GM12878 (cell line): Measurements from ENCODE around the gene SSBP4. TPM values are rescaled to one million over a fixed set of nuclear protein-coding genes. Genes with fewer than 3 reads are reported as not detected.

ENCODE experiments used
- CBX3 ChIP-seq: fragments of 200-600 bp; sonication (generic); IDR thresholded peaks from 2 replicates; pipeline ENCODE4 v1.6.1; 2016; ENCODE audit warnings: low read depth, borderline replicate concordance
- DPF2 ChIP-seq: fragments of 450-650 bp; IDR thresholded peaks from 2 replicates; pipeline ENCODE4 v1.6.1; 2017; ENCODE audit warnings: mild to moderate bottlenecking
- EED ChIP-seq: sonication (generic); IDR thresholded peaks from 2 replicates; pipeline ENCODE4 v1.6.1; 2016; ENCODE audit warnings: antibody characterized with exemption, low read depth
- ELK1 ChIP-seq: IDR thresholded peaks from 2 replicates; pipeline ENCODE4 v1.6.1; 2012; ENCODE audit warnings: low read depth, low read length, improper control_type of control experiment
- MLLT1 ChIP-seq: fragments of 450-650 bp; IDR thresholded peaks from 2 replicates; pipeline ENCODE4 v1.6.1; 2016; ENCODE audit warnings: mild to moderate bottlenecking
- MYB ChIP-seq: fragments of 150-350 bp; IDR thresholded peaks from 2 replicates; pipeline ENCODE4 v1.6.1; 2014; ENCODE audit warnings: mild to moderate bottlenecking, low read depth, low read length, borderline replicate concordance
- NFXL1 ChIP-seq: fragments of 450-650 bp; IDR thresholded peaks from 2 replicates; pipeline ENCODE4 v1.6.1; 2017; ENCODE audit warnings: antibody characterized with exemption, mild to moderate bottlenecking, borderline replicate concordance
- NFYA ChIP-seq: IDR thresholded peaks from 2 replicates; pipeline ENCODE4 v1.6.1; 2011; ENCODE audit warnings: low read depth, mild to moderate bottlenecking, low read length, improper control_type of control experiment, borderline replicate concordance
- PAX8 ChIP-seq: fragments of 450-650 bp; IDR thresholded peaks from 2 replicates; pipeline ENCODE4 v1.6.1; 2017; ENCODE audit warnings: mild to moderate bottlenecking, moderate library complexity
- SREBF1 ChIP-seq: IDR thresholded peaks from 2 replicates; pipeline ENCODE4 v1.6.1; 2012; ENCODE audit warnings: mild to moderate bottlenecking, low read length
- SUPT20H ChIP-seq: IDR thresholded peaks from 2 replicates; pipeline ENCODE4 v1.6.1; 2011; ENCODE audit warnings: low read depth, mild to moderate bottlenecking, low read length, moderate library complexity, borderline replicate concordance; ENCODE audit not compliant: control insufficient read depth
- ZBTB11 ChIP-seq: fragments of 450-650 bp; formaldehyde crosslinking; IDR thresholded peaks from 2 replicates; pipeline ENCODE4 v1.5.0; 2022; ENCODE audit warnings: mild to moderate bottlenecking, missing genetic modification characterization
- ZBTB4 ChIP-seq: fragments of 450-650 bp; formaldehyde crosslinking; IDR thresholded peaks from 2 replicates; pipeline ENCODE4 v1.4.0; 2022; ENCODE audit warnings: mild to moderate bottlenecking, moderate library complexity
- polyA plus RNA-seq, 11 experiments: library from polyadenylated mRNA; depleted of rRNA in 4 of 11; unstranded in 6 of 11; stranded (reverse) in 5 of 11; fragments of >200 nt; fragmentation: Nextera tagmentation in 4 of 11; fragmentation: Illumina TruSeq in 1 of 11; extraction: Ambion mirVana in 4 of 11; extraction: Trizol in 1 of 11; gene quantifications; 1 replicate in 1 of 11; 2 replicates in 10 of 11; pipeline versions ENCODE4 v1.2.1 to v1.2.3, GENCODE V29; 2011 to 2016; ENCODE audit warnings: inconsistent platforms in 2 of 11, missing spikeins in 2 of 11, low read depth in 1 of 11
- total RNA-seq, 4 experiments: library from RNA; depleted of rRNA in 3 of 4; stranded (reverse); fragments of >200 nt in 3 of 4; fragmentation: Illumina TruSeq in 1 of 4; extraction: Trizol in 1 of 4; gene quantifications; 2 replicates each; pipeline versions ENCODE4 v1.2.1 to v1.2.3, GENCODE V29; 2013 to 2021
- TF ChIP-seq, protein P1 (sequence below): fragments of 450-650 bp; IDR thresholded peaks from 2 replicates; pipeline ENCODE4 v1.6.1; 2018; ENCODE audit warnings: mild to moderate bottlenecking, low read depth, moderate library complexity; ENCODE audit not compliant: partially characterized antibody
- TF ChIP-seq, protein P2 (sequence below): IDR thresholded peaks from 2 replicates; pipeline ENCODE4 v1.6.1; 2011; ENCODE audit warnings: borderline replicate concordance, low read depth, mild to moderate bottlenecking, moderate library complexity, low read length; ENCODE audit not compliant: insufficient read depth, poor library complexity, severe bottlenecking

The SSBP4 gene
- total and polyA plus RNA-seq, 10 of the 15 experiments (the other 5 are each of a cell fraction or from before 2014, with no cell fraction given), result 0.37 to 150 (median 38.9) TPM

GRCh38 chr19:18415178-18415867, 3.9 kb upstream of the SSBP4 start (continued):
- TF ChIP-seq ZBTB4 (CRISPR knock-in tag) (no peak), SREBF1 (no peak), DPF2 (peak; percentile 58; the same call in 1 of the 2 replicates), NFXL1 (peak; percentile 96), NFYA (no peak), ZBTB11 (no peak), ELK1 (no peak), CBX3 (no peak), PAX8 (no peak), SUPT20H (no peak), EED (peak; percentile 77; the same call in 1 of the 2 replicates), MLLT1 (no peak), MYB (no peak)
- TF ChIP-seq, protein P1, sequence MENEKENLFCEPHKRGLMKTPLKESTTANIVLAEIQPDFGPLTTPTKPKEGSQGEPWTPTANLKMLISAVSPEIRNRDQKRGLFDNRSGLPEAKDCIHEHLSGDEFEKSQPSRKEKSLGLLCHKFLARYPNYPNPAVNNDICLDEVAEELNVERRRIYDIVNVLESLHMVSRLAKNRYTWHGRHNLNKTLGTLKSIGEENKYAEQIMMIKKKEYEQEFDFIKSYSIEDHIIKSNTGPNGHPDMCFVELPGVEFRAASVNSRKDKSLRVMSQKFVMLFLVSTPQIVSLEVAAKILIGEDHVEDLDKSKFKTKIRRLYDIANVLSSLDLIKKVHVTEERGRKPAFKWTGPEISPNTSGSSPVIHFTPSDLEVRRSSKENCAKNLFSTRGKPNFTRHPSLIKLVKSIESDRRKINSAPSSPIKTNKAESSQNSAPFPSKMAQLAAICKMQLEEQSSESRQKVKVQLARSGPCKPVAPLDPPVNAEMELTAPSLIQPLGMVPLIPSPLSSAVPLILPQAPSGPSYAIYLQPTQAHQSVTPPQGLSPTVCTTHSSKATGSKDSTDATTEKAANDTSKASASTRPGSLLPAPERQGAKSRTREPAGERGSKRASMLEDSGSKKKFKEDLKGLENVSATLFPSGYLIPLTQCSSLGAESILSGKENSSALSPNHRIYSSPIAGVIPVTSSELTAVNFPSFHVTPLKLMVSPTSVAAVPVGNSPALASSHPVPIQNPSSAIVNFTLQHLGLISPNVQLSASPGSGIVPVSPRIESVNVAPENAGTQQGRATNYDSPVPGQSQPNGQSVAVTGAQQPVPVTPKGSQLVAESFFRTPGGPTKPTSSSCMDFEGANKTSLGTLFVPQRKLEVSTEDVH, result no peak
- TF ChIP-seq, protein P2, sequence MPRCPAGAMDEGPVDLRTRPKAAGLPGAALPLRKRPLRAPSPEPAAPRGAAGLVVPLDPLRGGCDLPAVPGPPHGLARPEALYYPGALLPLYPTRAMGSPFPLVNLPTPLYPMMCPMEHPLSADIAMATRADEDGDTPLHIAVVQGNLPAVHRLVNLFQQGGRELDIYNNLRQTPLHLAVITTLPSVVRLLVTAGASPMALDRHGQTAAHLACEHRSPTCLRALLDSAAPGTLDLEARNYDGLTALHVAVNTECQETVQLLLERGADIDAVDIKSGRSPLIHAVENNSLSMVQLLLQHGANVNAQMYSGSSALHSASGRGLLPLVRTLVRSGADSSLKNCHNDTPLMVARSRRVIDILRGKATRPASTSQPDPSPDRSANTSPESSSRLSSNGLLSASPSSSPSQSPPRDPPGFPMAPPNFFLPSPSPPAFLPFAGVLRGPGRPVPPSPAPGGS, result no peak
